ENCODE results near the gene TRAK1.

GRCh38 chr3:42144209-42144608 is 53.1 kb downstream of the TRAK1 start:
- TF ChIP-seq, protein P1, sequence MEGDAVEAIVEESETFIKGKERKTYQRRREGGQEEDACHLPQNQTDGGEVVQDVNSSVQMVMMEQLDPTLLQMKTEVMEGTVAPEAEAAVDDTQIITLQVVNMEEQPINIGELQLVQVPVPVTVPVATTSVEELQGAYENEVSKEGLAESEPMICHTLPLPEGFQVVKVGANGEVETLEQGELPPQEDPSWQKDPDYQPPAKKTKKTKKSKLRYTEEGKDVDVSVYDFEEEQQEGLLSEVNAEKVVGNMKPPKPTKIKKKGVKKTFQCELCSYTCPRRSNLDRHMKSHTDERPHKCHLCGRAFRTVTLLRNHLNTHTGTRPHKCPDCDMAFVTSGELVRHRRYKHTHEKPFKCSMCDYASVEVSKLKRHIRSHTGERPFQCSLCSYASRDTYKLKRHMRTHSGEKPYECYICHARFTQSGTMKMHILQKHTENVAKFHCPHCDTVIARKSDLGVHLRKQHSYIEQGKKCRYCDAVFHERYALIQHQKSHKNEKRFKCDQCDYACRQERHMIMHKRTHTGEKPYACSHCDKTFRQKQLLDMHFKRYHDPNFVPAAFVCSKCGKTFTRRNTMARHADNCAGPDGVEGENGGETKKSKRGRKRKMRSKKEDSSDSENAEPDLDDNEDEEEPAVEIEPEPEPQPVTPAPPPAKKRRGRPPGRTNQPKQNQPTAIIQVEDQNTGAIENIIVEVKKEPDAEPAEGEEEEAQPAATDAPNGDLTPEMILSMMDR (IDR thresholded peaks at IDR 0.05 in 8 of 11, conservative IDR thresholded peaks at IDR 0.05 in 3 of 11): no peak
- TF ChIP-seq POLR2A (IDR thresholded peaks at IDR 0.05): no peak
